T-helper 1 cell treated with Interleukin-12 subunit alpha and Interleukin-12 subunit beta and Interleukin-4 antibody, amounts not matched to agents 30 μg/mL and 1 μg/mL, for 36 hours (primary cell): Measurements from ENCODE around the gene PDZRN3.

Experiments used
- H3K27ac Mint-ChIP-seq: one replicate; pipeline ENCODE4 v1.8.0; 2021; ENCODE audit warnings: mild to moderate bottlenecking, mixed read lengths
- H3K27me3 Mint-ChIP-seq: one replicate; pipeline ENCODE4 v1.8.0; 2021; ENCODE audit warnings: low read depth, mixed read lengths
- H3K36me3 Mint-ChIP-seq: one replicate; pipeline ENCODE4 v1.8.0; 2021; ENCODE audit warnings: low read depth, mixed read lengths
- H3K4me1 Mint-ChIP-seq: one replicate; pipeline ENCODE4 v1.8.0; 2021; ENCODE audit warnings: low read depth, mixed read lengths
- H3K4me3 Mint-ChIP-seq: one replicate; pipeline ENCODE4 v1.8.0; 2021; ENCODE audit warnings: mild to moderate bottlenecking, moderate library complexity, mixed read lengths
- H3K9me3 Mint-ChIP-seq: one replicate; pipeline ENCODE4 v1.8.0; 2021; ENCODE audit warnings: mixed read lengths

PDZRN3 gene

GRCh38 chr3:73516631-73517030, 108.1 kb downstream of the PDZRN3 start:
- no peaks in the 10 kb centered on the region for H3K9me3 Mint-ChIP-seq
- H3K36me3 Mint-ChIP-seq = no peaks in the 10 kb centered on the region
- no peaks in the 10 kb centered on the region for H3K4me1 Mint-ChIP-seq
- H3K27ac Mint-ChIP-seq = no peak overlapping the region
- no peaks in the 10 kb centered on the region for H3K27me3 Mint-ChIP-seq
- H3K4me3 Mint-ChIP-seq = no peak overlapping the region

- Mint-ChIP-seq H3K36me3 (no peaks in the 10 kb centered on the region), H3K27ac (no peak overlapping the region), H3K9me3 (no peaks in the 10 kb centered on the region), H3K4me1 (no peaks in the 10 kb centered on the region), H3K27me3 (no peaks in the 10 kb centered on the region), H3K4me3 (no peak overlapping the region)
Measured at GRCh38 chr3:73513260-73513659, 111.5 kb downstream of the PDZRN3 start.

DNA sequence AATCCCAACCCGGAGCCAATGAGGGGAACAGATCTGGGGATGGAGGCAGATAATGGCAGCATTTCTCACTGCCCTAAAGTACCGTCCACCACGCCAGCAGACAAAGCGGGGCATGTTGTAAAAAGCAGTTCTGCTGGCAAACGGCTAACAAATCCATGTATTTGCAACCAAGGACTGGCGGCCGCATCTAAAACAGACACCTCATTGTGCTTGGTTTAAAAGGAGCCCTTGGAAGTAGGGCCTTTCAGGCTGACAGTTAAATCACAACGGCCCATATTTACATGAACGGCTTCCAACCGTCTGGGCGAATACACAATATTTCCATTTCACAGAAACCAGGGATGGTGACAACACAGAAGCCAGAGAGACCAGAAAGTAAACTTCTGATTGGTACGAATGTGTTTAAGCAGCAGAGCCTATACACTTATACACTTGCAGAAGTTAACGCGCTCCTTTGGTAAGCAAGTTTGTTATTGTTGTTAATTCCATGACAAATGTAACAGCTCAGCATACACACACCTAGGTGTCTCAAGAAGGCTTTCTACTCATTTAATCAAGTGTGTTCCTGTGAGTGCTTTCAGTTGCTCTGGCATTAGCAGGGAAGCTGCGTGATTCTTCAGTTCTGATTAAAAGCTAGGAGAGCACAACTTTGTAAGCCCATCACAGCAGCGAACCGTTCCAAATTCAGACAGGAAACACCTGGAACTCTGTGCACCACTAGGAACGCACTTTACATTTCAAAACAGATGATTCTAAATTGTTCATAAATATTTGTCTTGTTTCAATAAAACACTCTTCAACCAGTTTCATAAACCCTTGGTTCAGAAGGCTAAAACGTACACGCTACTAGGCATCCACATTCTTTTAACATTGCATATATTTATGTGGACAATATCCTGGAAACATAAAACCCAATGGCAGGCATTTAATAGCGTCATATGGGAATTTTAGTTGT, 112.9 kb downstream of the PDZRN3 start:
- Mint-ChIP-seq H3K4me1 (no peaks in the 10 kb centered on the region), H3K36me3 (no peaks in the 10 kb centered on the region), H3K9me3 (no peaks in the 10 kb centered on the region), H3K4me3 (no peak overlapping the region), H3K27me3 (no peaks in the 10 kb centered on the region), H3K27ac (no peak overlapping the region)

- H3K27ac Mint-ChIP-seq = no peak overlapping the region
- H3K4me3 Mint-ChIP-seq = no peak overlapping the region
- H3K4me1 Mint-ChIP-seq = no peaks in the 10 kb centered on the region
- H3K9me3 Mint-ChIP-seq = no peaks in the 10 kb centered on the region
- no peaks in the 10 kb centered on the region for H3K27me3 Mint-ChIP-seq
- no peaks in the 10 kb centered on the region for H3K36me3 Mint-ChIP-seq
Measured at GRCh38 chr3:73510784-73511183, 114.0 kb downstream of the PDZRN3 start.

DNA sequence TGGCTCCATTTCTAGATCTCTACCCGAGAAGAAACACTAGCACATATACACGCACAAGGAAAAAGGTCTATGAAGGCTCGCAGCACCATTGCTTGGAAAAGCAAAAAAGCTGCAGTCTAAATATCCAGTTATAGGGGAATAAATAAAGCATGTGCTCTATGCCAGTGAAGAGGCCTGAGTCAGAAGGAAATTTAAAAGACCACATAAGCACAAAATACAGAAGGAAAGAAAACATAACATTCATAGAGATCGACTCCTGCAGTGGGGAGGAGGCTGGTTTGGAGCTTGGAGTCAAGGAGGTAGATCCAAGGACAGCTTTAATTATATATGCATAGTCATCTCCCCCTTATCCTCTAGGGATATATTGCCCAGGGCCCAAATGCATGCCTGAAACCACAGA, 114.4 kb downstream of the PDZRN3 start:
- no peaks in the 10 kb centered on the region for H3K27me3 Mint-ChIP-seq
- no peak overlapping the region for H3K4me3 Mint-ChIP-seq
- no peaks in the 10 kb centered on the region for H3K36me3 Mint-ChIP-seq
- H3K9me3 Mint-ChIP-seq = no peaks in the 10 kb centered on the region
- H3K27ac Mint-ChIP-seq = no peak overlapping the region
- no peaks in the 10 kb centered on the region for H3K4me1 Mint-ChIP-seq

GRCh38 chr3:73509816-73510215, 114.9 kb downstream of the PDZRN3 start:
- no peaks in the 10 kb centered on the region for H3K9me3 Mint-ChIP-seq
- no peaks in the 10 kb centered on the region for H3K27me3 Mint-ChIP-seq
- no peaks in the 10 kb centered on the region for H3K36me3 Mint-ChIP-seq
- H3K4me3 Mint-ChIP-seq = no peak overlapping the region
- H3K4me1 Mint-ChIP-seq = no peaks in the 10 kb centered on the region
- H3K27ac Mint-ChIP-seq = no peak overlapping the region

- Mint-ChIP-seq H3K4me1 (no peaks in the 10 kb centered on the region), H3K27ac (no peak overlapping the region), H3K9me3 (no peaks in the 10 kb centered on the region), H3K27me3 (no peaks in the 10 kb centered on the region), H3K4me3 (no peak overlapping the region), H3K36me3 (no peaks in the 10 kb centered on the region)
Measured at GRCh38 chr3:73509066-73509465, 115.7 kb downstream of the PDZRN3 start.

GRCh38 chr3:73508330-73508954, 116.3 kb downstream of the PDZRN3 start:
- no peak overlapping the region for H3K27ac Mint-ChIP-seq
- no peaks in the 10 kb centered on the region for H3K9me3 Mint-ChIP-seq
- H3K36me3 Mint-ChIP-seq = no peaks in the 10 kb centered on the region
- peaks cover 2% of the 10 kb centered on the region for H3K4me1 Mint-ChIP-seq
- H3K4me3 Mint-ChIP-seq = no peak overlapping the region
- H3K27me3 Mint-ChIP-seq = no peaks in the 10 kb centered on the region

- peaks cover 3% of the 10 kb centered on the region for H3K4me1 Mint-ChIP-seq
- H3K27me3 Mint-ChIP-seq = peaks cover 4% of the 10 kb centered on the region
- no peaks in the 10 kb centered on the region for H3K9me3 Mint-ChIP-seq
- H3K4me3 Mint-ChIP-seq = no peak overlapping the region
- H3K36me3 Mint-ChIP-seq = no peaks in the 10 kb centered on the region
- H3K27ac Mint-ChIP-seq = no peak overlapping the region
Measured at GRCh38 chr3:73504852-73505251, 119.9 kb downstream of the PDZRN3 start.

DNA sequence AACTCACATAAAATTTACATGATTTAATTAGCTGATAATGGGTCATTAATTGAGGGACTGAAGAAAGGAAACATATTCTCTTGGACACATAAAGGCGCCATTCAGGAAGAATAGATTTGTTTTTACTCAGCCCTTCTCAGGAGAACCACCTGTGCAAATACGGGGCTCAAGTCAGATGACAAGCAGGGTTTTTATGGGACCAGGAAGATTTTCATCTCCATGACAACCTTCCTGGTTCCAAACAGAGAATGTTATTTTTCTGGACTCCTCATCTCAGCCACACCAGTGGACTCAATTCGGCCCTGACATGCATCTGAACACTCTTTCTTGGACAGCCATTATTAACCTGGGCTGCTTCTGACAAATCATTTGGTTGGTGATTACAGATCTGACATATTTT, 120.5 kb downstream of the PDZRN3 start:
- Mint-ChIP-seq H3K9me3 (no peaks in the 10 kb centered on the region), H3K36me3 (no peaks in the 10 kb centered on the region), H3K27ac (no peak overlapping the region), H3K27me3 (peaks cover 4% of the 10 kb centered on the region), H3K4me3 (no peak overlapping the region), H3K4me1 (peaks cover 3% of the 10 kb centered on the region)

GRCh38 chr3:73503781-73504180, 121.0 kb downstream of the PDZRN3 start:
- no peak overlapping the region for H3K27ac Mint-ChIP-seq
- H3K36me3 Mint-ChIP-seq = no peaks in the 10 kb centered on the region
- H3K9me3 Mint-ChIP-seq = no peaks in the 10 kb centered on the region

GRCh38 chr3:73502609-73503583, 121.8 kb downstream of the PDZRN3 start:
- Mint-ChIP-seq H3K36me3 (no peaks in the 10 kb centered on the region), H3K9me3 (no peaks in the 10 kb centered on the region), H3K4me1 (peaks cover 3% of the 10 kb centered on the region), H3K27ac (no peak overlapping the region), H3K27me3 (peaks cover 4% of the 10 kb centered on the region), H3K4me3 (no peak overlapping the region)

More at GRCh38 chr3:73503781-73504180, 121.0 kb downstream of the PDZRN3 start:
- Mint-ChIP-seq H3K27me3 (peaks cover 4% of the 10 kb centered on the region), H3K4me3 (no peak overlapping the region), H3K4me1 (peaks cover 3% of the 10 kb centered on the region)

DNA sequence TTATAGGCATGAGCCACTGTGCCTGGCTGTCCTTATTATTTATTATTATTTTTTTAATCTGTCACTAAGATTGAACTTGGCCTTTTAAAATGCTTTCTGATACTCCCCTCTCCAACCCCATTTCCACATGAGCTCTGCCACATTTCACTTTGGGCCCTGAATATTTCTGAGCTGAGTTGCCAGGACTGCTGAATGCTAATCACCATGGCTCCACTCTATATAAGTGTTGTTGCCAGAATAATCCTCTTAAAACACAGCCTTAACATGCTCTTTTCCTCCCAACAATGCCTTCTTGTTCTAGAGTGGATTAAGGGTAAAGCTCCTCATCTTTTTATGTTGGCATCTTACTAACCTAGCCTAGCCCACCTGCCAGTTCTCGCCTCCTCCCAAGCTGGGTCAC, 124.4 kb downstream of the PDZRN3 start:
- Mint-ChIP-seq H3K4me1 (peaks cover 3% of the 10 kb centered on the region), H3K4me3 (no peak overlapping the region), H3K27me3 (peaks cover 4% of the 10 kb centered on the region), H3K9me3 (no peaks in the 10 kb centered on the region), H3K36me3 (no peaks in the 10 kb centered on the region), H3K27ac (no peak overlapping the region)

- no peaks in the 10 kb centered on the region for H3K9me3 Mint-ChIP-seq
- H3K27ac Mint-ChIP-seq = no peak overlapping the region
Measured at GRCh38 chr3:73499787-73500186, 125.0 kb downstream of the PDZRN3 start.

More at GRCh38 chr3:73499787-73500186, 125.0 kb downstream of the PDZRN3 start:
- Mint-ChIP-seq H3K27me3 (peaks cover 4% of the 10 kb centered on the region), H3K4me3 (no peak overlapping the region), H3K4me1 (peaks cover 3% of the 10 kb centered on the region), H3K36me3 (no peaks in the 10 kb centered on the region)
